CD4-positive, alpha-beta T cell treated with Interleukin-6 for 4 hours (primary cell): Measurements from ENCODE around the gene HIVEP3.

Source experiments
- DNase-seq: peaks from one replicate; pipeline ENCODE4 v3.0.0-alpha.2; 2020; ENCODE audit warnings: mixed read lengths

Gene HIVEP3

GRCh38 chr1:41488040-41488951 is 430.4 kb downstream of the HIVEP3 start:
- DNase-seq = no peak

GRCh38 chr1:41487126-41488039 is 431.3 kb downstream of the HIVEP3 start:
- DNase-seq = no peak

GRCh38 chr1:41486371-41487125 is 432.2 kb downstream of the HIVEP3 start:
- no peak for DNase-seq

GRCh38 chr1:41486053-41486370 is 432.7 kb downstream of the HIVEP3 start:
- DNase-seq = no peak

- DNase-seq = no peak
Measured at GRCh38 chr1:41485605-41486004, 433.1 kb downstream of the HIVEP3 start.

GRCh38 chr1:41484402-41485241 is 434.1 kb downstream of the HIVEP3 start, which contains the start of gene EDN2:
TSS of gene EDN2 (minus strand) at chr1:41484683. CDS start at chr1:41484601, 82 bp downstream.
- DNase-seq = no peak

GRCh38 chr1:41483960-41484401 is 434.7 kb downstream of the HIVEP3 start:
- no peak for DNase-seq

- no peak for DNase-seq
Measured at GRCh38 chr1:41483001-41483850, 435.5 kb downstream of the HIVEP3 start.

GRCh38 chr1:41482001-41482765 is 436.5 kb downstream of the HIVEP3 start:
- DNase-seq = no peak

GRCh38 chr1:41481109-41481775 is 437.5 kb downstream of the HIVEP3 start:
- DNase-seq = no peak

GRCh38 chr1:41480204-41481108 is 438.3 kb downstream of the HIVEP3 start:
- DNase-seq = no peak

GRCh38 chr1:41479808-41480160 is 438.9 kb downstream of the HIVEP3 start:
- no peak for DNase-seq

- DNase-seq = no peak
Measured at GRCh38 chr1:41479000-41479807, 439.5 kb downstream of the HIVEP3 start.

GRCh38 chr1:41478118-41478748 is 440.5 kb downstream of the HIVEP3 start:
- DNase-seq = no peak

- DNase-seq = no peak
Measured at GRCh38 chr1:41476807-41477361, 441.8 kb downstream of the HIVEP3 start.

- no peak for DNase-seq
Measured at GRCh38 chr1:41475859-41476567, 442.7 kb downstream of the HIVEP3 start.
